ENCODE measurements around the gene P2RX6. TPM values are rescaled to one million over a fixed set of nuclear protein-coding genes. Genes with fewer than 3 reads are reported as not detected.
A peak's percentile ranks its signal among the peaks of the same experiment; 100 is the strongest.

Gene P2RX6
- total and polyA plus RNA-seq, 9 of the 15 experiments (the other 6 are each of a cell fraction or from before 2014, with no cell fraction given) = 0.01 to 3.9 (median 1.5) TPM; not detected in 1

GRCh38 chr22:21029486-21030025, 14.6 kb downstream of the P2RX6 start (continued):
- TF ChIP-seq KDM5B (IDR thresholded peaks at IDR 0.05; ENCODE audit: insufficient replicate concordance, low read depth, low read length) = peak; percentile 19
- 0 out of 2 replicates have a peak, but pooled peaks have one; percentile 13 for TF ChIP-seq EGR1 (conservative IDR thresholded peaks at IDR 0.05)
- no peak for TF ChIP-seq ZNF124 (CRISPR knock-in tag; IDR thresholded peaks at IDR 0.05)
- TF ChIP-seq KDM1A (IDR thresholded peaks at IDR 0.05) = no peak
- TF ChIP-seq, protein P1, sequence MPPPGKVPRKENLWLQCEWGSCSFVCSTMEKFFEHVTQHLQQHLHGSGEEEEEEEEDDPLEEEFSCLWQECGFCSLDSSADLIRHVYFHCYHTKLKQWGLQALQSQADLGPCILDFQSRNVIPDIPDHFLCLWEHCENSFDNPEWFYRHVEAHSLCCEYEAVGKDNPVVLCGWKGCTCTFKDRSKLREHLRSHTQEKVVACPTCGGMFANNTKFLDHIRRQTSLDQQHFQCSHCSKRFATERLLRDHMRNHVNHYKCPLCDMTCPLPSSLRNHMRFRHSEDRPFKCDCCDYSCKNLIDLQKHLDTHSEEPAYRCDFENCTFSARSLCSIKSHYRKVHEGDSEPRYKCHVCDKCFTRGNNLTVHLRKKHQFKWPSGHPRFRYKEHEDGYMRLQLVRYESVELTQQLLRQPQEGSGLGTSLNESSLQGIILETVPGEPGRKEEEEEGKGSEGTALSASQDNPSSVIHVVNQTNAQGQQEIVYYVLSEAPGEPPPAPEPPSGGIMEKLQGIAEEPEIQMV (tag; conservative IDR thresholded peaks at IDR 0.05; ENCODE audit: low read depth) = no peak
- no peak for TF ChIP-seq ZNF407 (IDR thresholded peaks at IDR 0.05; ENCODE audit: low read depth)
- TF ChIP-seq NR1H2 (CRISPR knock-in tag; IDR thresholded peaks at IDR 0.05) = no peak
- no peak for TF ChIP-seq MCM7 (IDR thresholded peaks at IDR 0.05)
- no peak for TF ChIP-seq HIVEP1 (CRISPR knock-in tag; IDR thresholded peaks at IDR 0.05)
- TF ChIP-seq POLR3A (IDR thresholded peaks at IDR 0.05; ENCODE audit: borderline replicate concordance, extremely low read depth, insufficient read depth, insufficient read length) = no peak
- no peak for TF ChIP-seq JUN (IDR thresholded peaks at IDR 0.05; ENCODE audit: borderline replicate concordance, low read depth, low read length)
- TF ChIP-seq JUN (CRISPR knock-in tag; IDR thresholded peaks at IDR 0.05; ENCODE audit: borderline replicate concordance) = peak; percentile 42; the same call in 1 of the 2 replicates
- peak; percentile 18; the same call in 1 of the 2 replicates for TF ChIP-seq USF1 (CRISPR knock-in tag; IDR thresholded peaks at IDR 0.05)
- TF ChIP-seq ZSCAN29 (IDR thresholded peaks at IDR 0.05) = no peak
- TF ChIP-seq, protein P2, sequence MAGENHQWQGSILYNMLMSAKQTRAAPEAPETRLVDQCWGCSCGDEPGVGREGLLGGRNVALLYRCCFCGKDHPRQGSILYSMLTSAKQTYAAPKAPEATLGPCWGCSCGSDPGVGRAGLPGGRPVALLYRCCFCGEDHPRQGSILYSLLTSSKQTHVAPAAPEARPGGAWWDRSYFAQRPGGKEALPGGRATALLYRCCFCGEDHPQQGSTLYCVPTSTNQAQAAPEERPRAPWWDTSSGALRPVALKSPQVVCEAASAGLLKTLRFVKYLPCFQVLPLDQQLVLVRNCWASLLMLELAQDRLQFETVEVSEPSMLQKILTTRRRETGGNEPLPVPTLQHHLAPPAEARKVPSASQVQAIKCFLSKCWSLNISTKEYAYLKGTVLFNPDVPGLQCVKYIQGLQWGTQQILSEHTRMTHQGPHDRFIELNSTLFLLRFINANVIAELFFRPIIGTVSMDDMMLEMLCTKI (IDR thresholded peaks at IDR 0.05; ENCODE audit: partially characterized antibody) = no peak
- TF ChIP-seq CBFA2T3 (IDR thresholded peaks at IDR 0.05) = no peak
- no peak for TF ChIP-seq ZNF785 (CRISPR knock-in tag; IDR thresholded peaks at IDR 0.05)
- TF ChIP-seq ZFP36 (IDR thresholded peaks at IDR 0.05; ENCODE audit: low read depth, low read length, partially characterized antibody) = peak; percentile 61

All from K562 (cell line).